ENCODE measurements around the gene SMNDC1. TPM values are rescaled to one million over a fixed set of nuclear protein-coding genes. Genes with fewer than 3 reads are reported as not detected.

SMNDC1 gene
- total and polyA plus RNA-seq, 2 of the 4 experiments (the other 2 are of a cell fraction), result 3.9 to 15.1 TPM

DNA sequence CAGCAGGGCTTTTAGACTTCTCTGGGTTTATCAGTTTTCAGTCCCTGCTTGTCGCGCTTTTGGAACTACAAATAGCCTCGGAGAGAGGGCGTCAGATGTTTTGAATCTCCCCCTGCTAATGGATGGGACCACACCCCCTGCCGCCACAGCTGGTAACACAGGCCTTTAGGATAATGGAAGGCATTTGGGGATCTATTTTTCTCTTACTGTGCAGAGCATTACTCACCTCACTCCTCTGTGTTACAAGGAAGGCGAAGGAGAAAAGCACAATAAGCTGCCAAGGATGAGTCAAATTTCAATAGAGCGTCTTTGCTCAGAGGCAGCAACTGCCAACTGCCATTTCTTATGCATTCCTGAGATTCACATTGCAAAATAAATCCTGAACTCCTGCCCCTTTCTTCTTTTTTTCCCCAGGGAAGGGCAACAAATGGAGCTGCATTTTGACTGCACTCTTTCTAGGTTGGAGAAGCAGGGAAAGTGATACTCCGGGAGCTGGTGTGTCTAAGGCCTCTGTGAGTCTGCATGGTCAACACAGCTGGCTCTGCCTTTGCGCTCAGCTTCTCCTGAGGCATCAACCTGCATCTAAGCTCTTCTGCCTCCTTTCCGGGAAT, 31.5 kb upstream of the SMNDC1 start (continued):
- no peak for TF ChIP-seq NFE2L2 (IDR thresholded peaks at IDR 0.05; ENCODE audit: low read depth, low read length)

GRCh38 chr10:110335314-110336064, 30.8 kb upstream of the SMNDC1 start:
- Histone ChIP-seq H2AK9ac (replicated peaks; ENCODE audit: low read depth, low read length, poor library complexity) (no peak overlapping the region), H2AFZ (replicated peaks; ENCODE audit: low read length, poor library complexity) (peak overlapping the region; percentile 60), H3K79me1 (ENCODE audit: low read depth in 1 of 2, low read length in 2 of 2) (no peaks in the 10 kb centered on the region), H4K8ac (ENCODE audit: low read depth in 2 of 2, low read length in 2 of 2) (peak overlapping the region in 1 of 2 experiments; percentile 9; a peak in 3 of 4 replicates), H3K27ac (ENCODE audit: insufficient read depth, low read length) (peak overlapping the region; percentile 18; the same call in 1 of the 2 replicates), H3K4ac (ENCODE audit: low read depth, low read length) (peak overlapping the region; percentile 43), H4K20me1 (ENCODE audit: insufficient read depth, low read length) (no peaks in the 10 kb centered on the region), H2BK120ac (ENCODE audit: low read depth, low read length) (peak overlapping the region; percentile 34; the same call in 1 of the 2 replicates), H3K9ac (ENCODE audit: low read depth, low read length) (no peak overlapping the region), H3K9me3 (ENCODE audit: control insufficient read depth, insufficient read depth, low read length) (peaks cover 7% of the 10 kb centered on the region), H3K4me1 (ENCODE audit: control insufficient read depth, insufficient read depth, low read length) (peaks cover 9% of the 10 kb centered on the region), H3K27me3 (ENCODE audit: control insufficient read depth, insufficient read depth, low read length) (no peaks in the 10 kb centered on the region), H4K5ac (ENCODE audit: low read depth, low read length) (no peak overlapping the region), H3K4me2 (ENCODE audit: low read depth, low read length) (peak overlapping the region; percentile 22), H3K23ac (ENCODE audit: low read depth, low read length) (no peak overlapping the region; the same call in 1 of the 2 replicates), H3K14ac (replicated peaks; ENCODE audit: low read depth, low read length) (peak overlapping the region; percentile 64), H3K18ac (ENCODE audit: low read depth, low read length) (peak overlapping the region; percentile 4; the same call in 1 of the 2 replicates), H3K36me3 (ENCODE audit: control insufficient read depth, insufficient read depth, low read length) (no peaks in the 10 kb centered on the region), H2BK20ac (ENCODE audit: low read depth, low read length) (peak overlapping the region; percentile 28), H3K56ac (ENCODE audit: extremely low read depth, insufficient read depth, low read length) (no peak overlapping the region), H2BK15ac (ENCODE audit: low read depth, low read length) (0 out of 3 replicates have a peak overlapping the region, but pooled peaks have one; percentile 18), H2BK5ac (ENCODE audit: low read depth, low read length, poor library complexity, severe bottlenecking) (peak overlapping the region; percentile 10), H3K4me3 (ENCODE audit: insufficient read depth, low read depth, low read length) (no peak overlapping the region), H3K9me1 (ENCODE audit: insufficient read depth, low read length) (peaks cover 13% of the 10 kb centered on the region), H2AK5ac (ENCODE audit: low read depth, low read length) (peak overlapping the region; percentile 52), H4K91ac (ENCODE audit: insufficient read depth, low read depth, low read length) (peak overlapping the region; percentile 23)
- in situ Hi-C loops (cut with MboI; ENCODE audit: low sequenced_read_pairs) (no loop called here), intact Hi-C loops (cut with micrococcal nuclease) (loop anchor here (1.0 kb wide), 1 partner anchor 18 kb away; no protein-coding TSS in a partner anchor), dilution Hi-C loops (cut with HindIII; ENCODE audit: low sequenced_read_pairs, unreplicated experiment) (no loop called here)
- DNase-seq, result no peak
- WGBS, 2 experiments (ENCODE audit: extremely low coverage in 2 of 2, insufficient read length in 1 of 2), result no CpG with 5 or more reads among the region's 7 CpGs
- BruUV-seq (replicated peaks), result no TSS peak
- ChIA-PET POLR2A (ENCODE audit: unreplicated experiment) (no interaction called here), CTCF (interaction anchor here (1.5 to 1.6 kb wide), 2 partner anchors 9 to 11 kb away, joined by 4 to 6 read pairs; no protein-coding TSS in a partner anchor)
- ATAC-seq (ENCODE audit: low read depth), result 0 out of 2 replicates have a peak, but pooled peaks have one; percentile 5
- TF ChIP-seq, protein P1, sequence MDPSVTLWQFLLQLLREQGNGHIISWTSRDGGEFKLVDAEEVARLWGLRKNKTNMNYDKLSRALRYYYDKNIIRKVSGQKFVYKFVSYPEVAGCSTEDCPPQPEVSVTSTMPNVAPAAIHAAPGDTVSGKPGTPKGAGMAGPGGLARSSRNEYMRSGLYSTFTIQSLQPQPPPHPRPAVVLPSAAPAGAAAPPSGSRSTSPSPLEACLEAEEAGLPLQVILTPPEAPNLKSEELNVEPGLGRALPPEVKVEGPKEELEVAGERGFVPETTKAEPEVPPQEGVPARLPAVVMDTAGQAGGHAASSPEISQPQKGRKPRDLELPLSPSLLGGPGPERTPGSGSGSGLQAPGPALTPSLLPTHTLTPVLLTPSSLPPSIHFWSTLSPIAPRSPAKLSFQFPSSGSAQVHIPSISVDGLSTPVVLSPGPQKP (IDR thresholded peaks at IDR 0.05; ENCODE audit: borderline replicate concordance, low read depth, low read length), result no peak
- TF ChIP-seq CTCF (conservative IDR thresholded peaks at IDR 0.05; ENCODE audit: low read depth, low read length), result no peak
- TF ChIP-seq MAZ (IDR thresholded peaks at IDR 0.05; ENCODE audit: borderline replicate concordance, low read depth, low read length), result no peak
- TF ChIP-seq CHD1 (IDR thresholded peaks at IDR 0.05; ENCODE audit: low read depth, low read length), result no peak
- TF ChIP-seq RFX5 (IDR thresholded peaks at IDR 0.05; ENCODE audit: low read depth, low read length), result no peak
- TF ChIP-seq MAFK (IDR thresholded peaks at IDR 0.05; ENCODE audit: low read depth, low read length), result no peak
- TF ChIP-seq CEBPB (IDR thresholded peaks at IDR 0.05; ENCODE audit: low read depth, low read length), result no peak
- TF ChIP-seq, protein P2, sequence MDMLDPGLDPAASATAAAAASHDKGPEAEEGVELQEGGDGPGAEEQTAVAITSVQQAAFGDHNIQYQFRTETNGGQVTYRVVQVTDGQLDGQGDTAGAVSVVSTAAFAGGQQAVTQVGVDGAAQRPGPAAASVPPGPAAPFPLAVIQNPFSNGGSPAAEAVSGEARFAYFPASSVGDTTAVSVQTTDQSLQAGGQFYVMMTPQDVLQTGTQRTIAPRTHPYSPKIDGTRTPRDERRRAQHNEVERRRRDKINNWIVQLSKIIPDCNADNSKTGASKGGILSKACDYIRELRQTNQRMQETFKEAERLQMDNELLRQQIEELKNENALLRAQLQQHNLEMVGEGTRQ (IDR thresholded peaks at IDR 0.05; ENCODE audit: low read depth, low read length), result no peak
- TF ChIP-seq NFE2L2 (IDR thresholded peaks at IDR 0.05; ENCODE audit: low read depth, low read length), result no peak
- TF ChIP-seq RCOR1 (IDR thresholded peaks at IDR 0.05; ENCODE audit: insufficient replicate concordance, low read length), result no peak
